HG03064 (cell line): ENCODE results near the gene ZNF544.

Experiments used
- ATAC-seq: cut with Tn5 transposase; IDR thresholded peaks from one replicate; pipeline ENCODE4 v1.9.1; 2021; ENCODE audit warnings: low read depth; ENCODE audit not compliant: unreplicated experiment

The ZNF544 gene

GRCh38 chr19:58228585-58229254, at the start of gene ZNF544:
ZNF544 (plus strand) TSS chr19:58228914; CDS start chr19:58244024, 15,110 bp downstream.
- ATAC-seq, result peak; percentile 77

GRCh38 chr19:58181902-58182576, 46.7 kb upstream of the ZNF544 start:
- ATAC-seq, result no peak

GRCh38 chr19:58182577-58182988, 46.1 kb upstream of the ZNF544 start:
- ATAC-seq, result no peak

- ATAC-seq, result peak; percentile 81
Observed at GRCh38 chr19:58182989-58183816, 45.5 kb upstream of the ZNF544 start, which contains the start of gene ZNF274. ZNF274 (plus strand) TSS chr19:58183061; CDS start chr19:58183966, 905 bp downstream.

GRCh38 chr19:58183817-58184215, 44.9 kb upstream of the ZNF544 start:
- no peak for ATAC-seq

GRCh38 chr19:58196901-58197616, 31.7 kb upstream of the ZNF544 start:
- no peak for ATAC-seq

GRCh38 chr19:58203814-58204475, 24.8 kb upstream of the ZNF544 start:
- ATAC-seq, result no peak

- ATAC-seq, result no peak
Observed at GRCh38 chr19:58204566-58204965, 24.1 kb upstream of the ZNF544 start.

- no peak for ATAC-seq
Observed at GRCh38 chr19:58209577-58209976, 19.1 kb upstream of the ZNF544 start.

GRCh38 chr19:58212336-58213074, 16.2 kb upstream of the ZNF544 start:
- ATAC-seq, result no peak

GRCh38 chr19:58213075-58213369, 15.7 kb upstream of the ZNF544 start:
- ATAC-seq, result no peak

- ATAC-seq, result no peak
Observed at GRCh38 chr19:58217069-58217481, 11.6 kb upstream of the ZNF544 start.

- ATAC-seq, result no peak
Observed at GRCh38 chr19:58217607-58218391, 10.9 kb upstream of the ZNF544 start.

- no peak for ATAC-seq
Observed at GRCh38 chr19:58218899-58219298, 9.8 kb upstream of the ZNF544 start.

GRCh38 chr19:58227964-58228584, 640 bp upstream of the ZNF544 start:
- ATAC-seq, result peak; percentile 9

GRCh38 chr19:58229255-58229639, 533 bp downstream of the ZNF544 start:
- no peak for ATAC-seq

- no peak for ATAC-seq
Observed at GRCh38 chr19:58237324-58237723, 8.6 kb downstream of the ZNF544 start.

- no peak for ATAC-seq
Observed at GRCh38 chr19:58243351-58243750, 14.6 kb downstream of the ZNF544 start.
